ENCODE results near the gene SLC24A1. TPM values are rescaled to one million over a fixed set of nuclear protein-coding genes. Genes with fewer than 3 reads are reported as not detected.

The SLC24A1 gene
- total RNA-seq, 2 experiments from 2014 or later = 6.8 to 7.6 TPM

GRCh38 chr15:65644282-65644681, 22.5 kb downstream of the SLC24A1 start:
- no peak for ATAC-seq

DNA sequence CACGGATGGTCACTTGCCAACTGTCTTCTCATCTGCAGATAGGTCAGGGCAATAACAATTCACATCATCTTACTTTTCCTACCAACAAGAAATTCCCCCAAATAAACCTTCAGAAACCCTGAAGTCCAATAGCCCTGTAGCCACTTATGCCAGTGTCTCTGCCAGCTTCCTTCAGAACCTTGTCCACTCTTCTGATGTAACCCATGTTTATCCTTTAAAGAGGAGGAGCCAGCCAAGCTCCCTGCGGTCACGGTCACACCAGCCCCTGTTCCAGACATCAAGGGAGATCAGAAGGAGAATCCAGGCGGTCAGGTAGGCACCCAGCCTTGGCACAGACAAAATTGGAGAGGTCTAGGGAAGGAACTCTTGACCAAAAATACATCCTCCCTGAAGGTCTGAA, 23.7 kb downstream of the SLC24A1 start:
- ATAC-seq (no peak), DNase-seq (no peak)
- TF ChIP-seq, protein P1, sequence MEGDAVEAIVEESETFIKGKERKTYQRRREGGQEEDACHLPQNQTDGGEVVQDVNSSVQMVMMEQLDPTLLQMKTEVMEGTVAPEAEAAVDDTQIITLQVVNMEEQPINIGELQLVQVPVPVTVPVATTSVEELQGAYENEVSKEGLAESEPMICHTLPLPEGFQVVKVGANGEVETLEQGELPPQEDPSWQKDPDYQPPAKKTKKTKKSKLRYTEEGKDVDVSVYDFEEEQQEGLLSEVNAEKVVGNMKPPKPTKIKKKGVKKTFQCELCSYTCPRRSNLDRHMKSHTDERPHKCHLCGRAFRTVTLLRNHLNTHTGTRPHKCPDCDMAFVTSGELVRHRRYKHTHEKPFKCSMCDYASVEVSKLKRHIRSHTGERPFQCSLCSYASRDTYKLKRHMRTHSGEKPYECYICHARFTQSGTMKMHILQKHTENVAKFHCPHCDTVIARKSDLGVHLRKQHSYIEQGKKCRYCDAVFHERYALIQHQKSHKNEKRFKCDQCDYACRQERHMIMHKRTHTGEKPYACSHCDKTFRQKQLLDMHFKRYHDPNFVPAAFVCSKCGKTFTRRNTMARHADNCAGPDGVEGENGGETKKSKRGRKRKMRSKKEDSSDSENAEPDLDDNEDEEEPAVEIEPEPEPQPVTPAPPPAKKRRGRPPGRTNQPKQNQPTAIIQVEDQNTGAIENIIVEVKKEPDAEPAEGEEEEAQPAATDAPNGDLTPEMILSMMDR (IDR thresholded peaks at IDR 0.05) = no peak
- H3K4me3 Mint-ChIP-seq = no peak overlapping the region
- CTCF ChIA-PET = interaction anchor here (1.2 kb wide), 1 partner anchor 212 kb away, joined by 3 read pairs; no protein-coding TSS in a partner anchor
- H3K9me3 Mint-ChIP-seq = no peaks in the 10 kb centered on the region
- peaks cover 3% of the 10 kb centered on the region for H3K4me1 Mint-ChIP-seq (ENCODE audit: low read depth)
- H3K27ac Mint-ChIP-seq = no peak overlapping the region
- POLR2A ChIA-PET = interaction anchor here (2.1 kb wide), 1 partner anchor 11 kb away, joined by 5 read pairs; no protein-coding TSS in a partner anchor
- intact Hi-C loops (cut with micrococcal nuclease) = no loop called here
- H3K27me3 Mint-ChIP-seq = no peaks in the 10 kb centered on the region
- no peaks in the 10 kb centered on the region for H3K36me3 Mint-ChIP-seq (ENCODE audit: low read depth)

More at GRCh38 chr15:65644282-65644681, 22.5 kb downstream of the SLC24A1 start:
- no peak overlapping the region for H3K4me3 Mint-ChIP-seq
- TF ChIP-seq, protein P1 (IDR thresholded peaks at IDR 0.05) = no peak
- no peaks in the 10 kb centered on the region for H3K4me1 Mint-ChIP-seq (ENCODE audit: low read depth)
- no peaks in the 10 kb centered on the region for H3K27me3 Mint-ChIP-seq
- DNase-seq = no peak
- intact Hi-C loops (cut with micrococcal nuclease) = no loop called here
- ChIA-PET CTCF (interaction anchor here (0.9 to 1.6 kb wide), 5 partner anchors 13 to 213 kb away, joined by 3 read pairs; no protein-coding TSS in a partner anchor), POLR2A (interaction anchor here (2.1 kb wide), 1 partner anchor 10 kb away, joined by 5 read pairs; no protein-coding TSS in a partner anchor)
- H3K9me3 Mint-ChIP-seq = no peaks in the 10 kb centered on the region
- no peaks in the 10 kb centered on the region for H3K36me3 Mint-ChIP-seq (ENCODE audit: low read depth)
- H3K27ac Mint-ChIP-seq = no peak overlapping the region

DNA sequence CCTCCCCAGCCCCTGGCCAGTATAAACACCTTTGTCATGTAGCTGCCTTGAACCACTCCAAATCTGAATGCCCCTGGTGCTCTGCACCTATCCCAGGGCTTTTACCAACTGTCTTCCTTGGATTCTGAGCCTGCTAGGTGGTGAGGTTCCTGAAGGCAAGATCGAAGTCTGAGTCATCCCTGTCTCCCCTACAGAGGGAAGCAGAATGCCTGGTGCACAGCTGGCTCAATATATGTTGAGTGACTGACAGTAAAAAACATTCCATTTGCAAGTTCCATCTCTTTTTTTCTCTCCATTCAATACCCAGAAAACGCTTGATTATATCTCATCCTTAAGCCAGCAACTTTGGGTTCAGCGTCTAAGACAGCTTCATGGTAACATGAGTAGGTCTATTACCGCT, 24.7 kb downstream of the SLC24A1 start:
- H3K27me3 Mint-ChIP-seq = no peaks in the 10 kb centered on the region
- no peak for DNase-seq
- no peaks in the 10 kb centered on the region for H3K36me3 Mint-ChIP-seq (ENCODE audit: low read depth)
- no peak overlapping the region for H3K4me3 Mint-ChIP-seq
- no peak overlapping the region for H3K27ac Mint-ChIP-seq
- peaks cover 5% of the 10 kb centered on the region for H3K4me1 Mint-ChIP-seq (ENCODE audit: low read depth)
- CTCF ChIA-PET = interaction anchor here (0.7 to 1.6 kb wide), 3 partner anchors 9 to 211 kb away, joined by 3 to 5 read pairs (median 3); no protein-coding TSS in a partner anchor
- H3K9me3 Mint-ChIP-seq = no peaks in the 10 kb centered on the region
- TF ChIP-seq, protein P1 (IDR thresholded peaks at IDR 0.05) = no peak
- ATAC-seq = no peak
- intact Hi-C loops (cut with micrococcal nuclease) = no loop called here
- POLR2A ChIA-PET = interaction anchor here (1.1 kb wide), 1 partner anchor 13 kb away, joined by 4 read pairs; no protein-coding TSS in a partner anchor

GRCh38 chr15:65650312-65651041, 28.7 kb downstream of the SLC24A1 start:
- ATAC-seq (no peak), DNase-seq (no peak)
- peaks cover 5% of the 10 kb centered on the region for H3K4me1 Mint-ChIP-seq (ENCODE audit: low read depth)
- ChIA-PET CTCF (interaction anchor here (1.2 kb wide), 2 partner anchors 12 to 16 kb away, joined by 3 to 6 read pairs; no protein-coding TSS in a partner anchor), POLR2A (interaction anchor here (0.9 to 1.6 kb wide), 2 partner anchors 8 to 219 kb away, joined by 3 read pairs; partner anchors contain the start of gene RAB11A)
- no peak overlapping the region for H3K27ac Mint-ChIP-seq
- no peaks in the 10 kb centered on the region for H3K9me3 Mint-ChIP-seq
- intact Hi-C loops (cut with micrococcal nuclease) = no loop called here
- TF ChIP-seq, protein P1 (IDR thresholded peaks at IDR 0.05) = no peak
- peaks cover 14% of the 10 kb centered on the region for H3K36me3 Mint-ChIP-seq (ENCODE audit: low read depth)
- H3K4me3 Mint-ChIP-seq = no peak overlapping the region
- no peaks in the 10 kb centered on the region for H3K27me3 Mint-ChIP-seq

DNA sequence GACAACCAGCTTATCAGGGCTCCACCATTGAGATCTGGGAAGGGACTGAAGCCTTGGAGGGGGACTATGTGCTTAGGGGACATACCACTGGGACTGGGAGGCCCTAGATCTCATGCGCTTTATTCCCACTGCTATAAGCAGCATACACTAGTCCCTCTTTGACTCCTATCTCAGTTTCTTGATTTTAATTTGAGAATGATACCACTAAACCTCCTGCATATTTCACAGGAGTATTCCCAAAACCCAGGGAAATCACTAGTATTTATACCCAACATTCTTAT, 29.2 kb downstream of the SLC24A1 start:
- intact Hi-C loops (cut with micrococcal nuclease) = no loop called here
- peaks cover 14% of the 10 kb centered on the region for H3K36me3 Mint-ChIP-seq (ENCODE audit: low read depth)
- TF ChIP-seq, protein P1 (IDR thresholded peaks at IDR 0.05) = no peak
- no peaks in the 10 kb centered on the region for H3K27me3 Mint-ChIP-seq
- no peak overlapping the region for H3K4me3 Mint-ChIP-seq
- H3K27ac Mint-ChIP-seq = no peak overlapping the region
- H3K4me1 Mint-ChIP-seq (ENCODE audit: low read depth) = peaks cover 5% of the 10 kb centered on the region
- DNase-seq = no peak
- ChIA-PET CTCF (interaction anchor here (1.2 kb wide), 1 partner anchor 13 kb away, joined by 6 read pairs; no protein-coding TSS in a partner anchor), POLR2A (interaction anchor here (1.6 kb wide), 1 partner anchor 8 kb away, joined by 3 read pairs; no protein-coding TSS in a partner anchor)
- no peak for ATAC-seq
- no peaks in the 10 kb centered on the region for H3K9me3 Mint-ChIP-seq

All from activated CD8-positive, alpha-beta T cell treated with anti-CD3 and anti-CD28 coated beads for 36 hours (primary cell).